Stimulated activated CD4-positive, alpha-beta T cell treated with anti-CD3 and anti-CD28 coated beads, Interleukin-4, amount 100 ng/mL, for 48 hours (primary cell): ENCODE results near the gene METTL16.

Source experiments
- DNase-seq, 2 donors: peaks; one replicate each; pipeline ENCODE4 v3.0.0-alpha.2; 2020; ENCODE audit warnings: low read depth in 2 of 2

METTL16 gene

GRCh38 chr17:2380950-2381649, 130.6 kb downstream of the METTL16 start:
- no peak for DNase-seq

- no peak for DNase-seq
These were observed 131.3 kb downstream of the METTL16 start for GRCh38 chr17:2380226-2380922.

GRCh38 chr17:2379489-2380225, 132.0 kb downstream of the METTL16 start:
- DNase-seq = no peak

- no peak for DNase-seq
These were observed 132.8 kb downstream of the METTL16 start for GRCh38 chr17:2378905-2379304.

- no peak for DNase-seq
These were observed 134.0 kb downstream of the METTL16 start for GRCh38 chr17:2377659-2378058.

GRCh38 chr17:2376107-2376506, 135.6 kb downstream of the METTL16 start:
- no peak for DNase-seq

- DNase-seq = no peak
These were observed 136.3 kb downstream of the METTL16 start for GRCh38 chr17:2375406-2375805.

GRCh38 chr17:2374549-2375285, 137.0 kb downstream of the METTL16 start:
- DNase-seq = no peak

GRCh38 chr17:2373179-2373578, 138.5 kb downstream of the METTL16 start:
- no peak for DNase-seq

GRCh38 chr17:2372681-2373080, 139.0 kb downstream of the METTL16 start:
- DNase-seq = no peak

GRCh38 chr17:2372180-2372579, 139.5 kb downstream of the METTL16 start:
- no peak for DNase-seq

GRCh38 chr17:2371183-2372130, 140.2 kb downstream of the METTL16 start:
- no peak for DNase-seq

- no peak for DNase-seq
These were observed 141.5 kb downstream of the METTL16 start for GRCh38 chr17:2370211-2370589.

GRCh38 chr17:2369551-2370210, 142.0 kb downstream of the METTL16 start:
- DNase-seq = no peak

GRCh38 chr17:2369039-2369438, 142.6 kb downstream of the METTL16 start:
- DNase-seq = no peak

GRCh38 chr17:2368359-2368758, 143.3 kb downstream of the METTL16 start:
- DNase-seq = no peak

- no peak for DNase-seq
These were observed 144.8 kb downstream of the METTL16 start for GRCh38 chr17:2366747-2367494.
